HCT116 (cell line): ENCODE results near the gene RNF150. TPM values are rescaled to one million over a fixed set of nuclear protein-coding genes. Genes with fewer than 3 reads are reported as not detected.

Experiments used
- ATAC-seq: fragments of 200-7000 bp; cut with Tn5 transposase; 2 replicates; pipeline ENCODE4 v1.9.1; 2020; ENCODE audit warnings: mild to moderate bottlenecking, moderate library complexity
- BruUV-seq: library from RNA; stranded (reverse); fragments of 400-500 nt; replicated peaks from 2 replicates; lab custom pipeline; 2021; lab: Mats Ljungman, UMichigan
- CTCF ChIA-PET: fragments of 300-600 bp; sonication (Branson Sonifier 250); formaldehyde crosslinking; loops from one replicate; lab custom pipeline; 2021; ENCODE audit warnings: antibody characterized with exemption; lab: Charles Lee
- POLR2A ChIA-PET: fragments of 300-600, 350-600 bp; sonication (Branson Sonifier 250); formaldehyde crosslinking; loops from one replicate; lab custom pipeline; 2021; ENCODE audit warnings: antibody characterized with exemption; lab: Charles Lee
- RAD21 ChIA-PET, 2 experiments: fragments of 300-600 bp; sonication (Branson Sonifier 250); formaldehyde crosslinking; loops; one replicate each; lab custom pipeline; 2023; ENCODE audit warnings: low total read pairs in 2 of 2; ENCODE audit not compliant: uncharacterized antibody in 2 of 2, unreplicated experiment in 2 of 2, low non-redundant PET in 1 of 2; lab: Charles Lee
- DNase-seq: peaks from one replicate; pipeline ENCODE4 v3.0.0-alpha.2; 2010; ENCODE audit warnings: low read depth, low spot score
- H2AFZ ChIP-seq: fragments of 200-600 bp; shearing (Covaris generic), sonication (generic); 2 replicates; pipeline ENCODE4 v1.6.1; 2017; ENCODE audit warnings: low read depth, mixed run types, mixed read lengths, antibody characterized with exemption, low read length; ENCODE audit not compliant: poor library complexity, severe bottlenecking
- H3K27ac ChIP-seq: 2 replicates; pipeline ENCODE4 v1.5.1; 2012; ENCODE audit warnings: low read depth, low read length
- H3K27me3 ChIP-seq: fragments of 200-600 bp; sonication (generic); 2 replicates; pipeline ENCODE4 v1.6.1; 2016; ENCODE audit warnings: mixed run types, low read length, mixed read lengths; ENCODE audit not compliant: insufficient read depth
- H3K36me3 ChIP-seq, 2 experiments: fragments of 200-500 bp in 1 of 2; fragments of 200-600 bp in 1 of 2; sonication (Bioruptor generic) in 1 of 2; sonication (generic) in 1 of 2; 2 replicates each; pipeline versions ENCODE4 v1.5.1 to v1.6.1; 2014 to 2016; ENCODE audit warnings: low read length in 2 of 2, inconsistent platforms in 1 of 2, mixed read lengths in 1 of 2, mixed run types in 1 of 2; ENCODE audit not compliant: insufficient read depth in 2 of 2, control insufficient read depth in 1 of 2
- H3K4me1 ChIP-seq, 2 experiments: fragments of 200-600 bp in 1 of 2; sonication (generic) in 1 of 2; 2 replicates each; pipeline versions ENCODE4 v1.5.1 to v1.6.1; 2012 to 2017; ENCODE audit warnings: low read length in 2 of 2, inconsistent platforms in 1 of 2, mild to moderate bottlenecking in 1 of 2, mixed read lengths in 1 of 2, mixed run types in 1 of 2, moderate library complexity in 1 of 2; ENCODE audit not compliant: insufficient read depth in 2 of 2, control insufficient read depth in 1 of 2
- H3K4me2 ChIP-seq: fragments of 200-600 bp; sonication (generic); 2 replicates; pipeline ENCODE4 v1.6.1; 2017; ENCODE audit warnings: mixed run types, low read length, mixed read lengths
- H3K4me3 ChIP-seq, 2 experiments: fragments of 200-600 bp in 1 of 2; sonication (generic) in 1 of 2; replicated peaks in 1 of 2; 2 replicates each; pipeline ENCODE4 v1.5.1; 2011 to 2016; ENCODE audit warnings: low read length in 2 of 2, control low read depth in 1 of 2, low read depth in 1 of 2, mild to moderate bottlenecking in 1 of 2, mixed read lengths in 1 of 2, mixed run types in 1 of 2
- H3K79me2 ChIP-seq: fragments of 200-600 bp; sonication (generic); 2 replicates; pipeline ENCODE4 v1.6.1; 2017; ENCODE audit warnings: mild to moderate bottlenecking, mixed run types, low read length, moderate library complexity, mixed read lengths; ENCODE audit not compliant: insufficient read depth
- H3K9ac ChIP-seq: fragments of 200-600 bp; sonication (generic); 2 replicates; pipeline ENCODE4 v1.6.1; 2016; ENCODE audit warnings: low read length, mixed read lengths
- H3K9me2 ChIP-seq: fragments of 200-600 bp; sonication (generic), shearing (Covaris generic); 2 replicates; pipeline ENCODE4 v1.6.1; 2017; ENCODE audit warnings: mixed run types, mild to moderate bottlenecking, moderate library complexity; ENCODE audit not compliant: insufficient read depth
- H3K9me3 ChIP-seq, 2 experiments: fragments of 200-500 bp in 1 of 2; fragments of 200-600 bp in 1 of 2; sonication (Bioruptor generic) in 1 of 2; sonication (generic) in 1 of 2; 2 replicates each; pipeline ENCODE4 v1.6.1; 2014 to 2017; ENCODE audit warnings: low read length in 2 of 2, mixed read lengths in 2 of 2, inconsistent platforms in 1 of 2, low read depth in 1 of 2, mild to moderate bottlenecking in 1 of 2, mixed run types in 1 of 2, moderate library complexity in 1 of 2; ENCODE audit not compliant: control insufficient read depth in 1 of 2, insufficient read depth in 1 of 2
- H4K20me1 ChIP-seq: fragments of 200-600 bp; sonication (generic), shearing (Covaris generic); 2 replicates; pipeline ENCODE4 v1.6.1; 2017; ENCODE audit warnings: mixed run types, mild to moderate bottlenecking, moderate library complexity; ENCODE audit not compliant: insufficient read depth
- CBX3 ChIP-seq: IDR thresholded peaks from 2 replicates; pipeline ENCODE4 v1.6.1; 2012; ENCODE audit warnings: low read depth
- CEBPB ChIP-seq: IDR thresholded peaks from 2 replicates; pipeline ENCODE4 v1.6.1; 2012; ENCODE audit warnings: low read depth
- CTCF ChIP-seq, 3 experiments: fragments of 200-600 bp in 1 of 3; sonication (generic) in 1 of 3; IDR thresholded peaks in 2 of 3; conservative IDR thresholded peaks in 1 of 3; 2 replicates each; pipeline ENCODE4 v1.5.1; 2012 to 2017; ENCODE audit warnings: low read depth in 2 of 3, low read length in 2 of 3, antibody characterized with exemption in 1 of 3, borderline replicate concordance in 1 of 3, control low read depth in 1 of 3, mild to moderate bottlenecking in 1 of 3, mixed read lengths in 1 of 3, mixed run types in 1 of 3, moderate library complexity in 1 of 3; ENCODE audit not compliant: insufficient read depth in 1 of 3
- POLR2A ChIP-seq: IDR thresholded peaks from 2 replicates; pipeline ENCODE4 v1.7.0; 2011; ENCODE audit warnings: borderline replicate concordance; ENCODE audit not compliant: insufficient read depth, insufficient read length; ENCODE audit errors: extremely low read depth
- POLR2AphosphoS5 ChIP-seq: IDR thresholded peaks from 2 replicates; pipeline ENCODE4 v1.6.1; 2011; ENCODE audit warnings: mild to moderate bottlenecking, low read depth, low read length, moderate library complexity
- REST ChIP-seq: IDR thresholded peaks from 2 replicates; pipeline ENCODE4 v1.6.1; 2012; ENCODE audit warnings: low read depth
- SIN3A ChIP-seq: IDR thresholded peaks from 2 replicates; pipeline ENCODE4 v1.6.1; 2012; ENCODE audit warnings: low read depth
- SP1 ChIP-seq: IDR thresholded peaks from 2 replicates; pipeline ENCODE4 v1.6.1; 2012; ENCODE audit warnings: low read depth
- TCF7L2 ChIP-seq: IDR thresholded peaks from 2 replicates; pipeline ENCODE4 v1.7.0; 2011; ENCODE audit warnings: borderline replicate concordance, inconsistent platforms; ENCODE audit not compliant: insufficient read depth, insufficient read length; ENCODE audit errors: extremely low read depth
- ZBTB33 ChIP-seq: IDR thresholded peaks from 2 replicates; pipeline ENCODE4 v1.6.1; 2011; ENCODE audit warnings: mild to moderate bottlenecking, low read length, moderate library complexity; ENCODE audit not compliant: insufficient replicate concordance; ENCODE audit errors: extremely low read depth
- intact Hi-C: fragments of 100-400 bp; cut with micrococcal nuclease; formaldehyde crosslinking; loops from 2 replicates; pipeline ENCODE4 v1.10.0; 2022
- total RNA-seq: library from RNA; stranded (reverse); gene quantifications from one replicate; pipeline ENCODE4 v1.2.1, GENCODE V29; 2021; ENCODE audit not compliant: unreplicated experiment

Gene RNF150
- total RNA-seq, 1 experiment from 2014 or later = 0.07 TPM

- no peak overlapping the region for H3K27ac ChIP-seq
- H3K9me3 ChIP-seq = no peaks in the 10 kb centered on the region
- H3K4me1 ChIP-seq = no peaks in the 10 kb centered on the region
- H3K4me3 ChIP-seq = no peak overlapping the region
- H3K9ac ChIP-seq = no peak overlapping the region
- ChIA-PET RAD21 (no interaction called here), CTCF (no interaction called here), POLR2A (no interaction called here)
- no peaks in the 10 kb centered on the region for H3K27me3 ChIP-seq
- no peaks in the 10 kb centered on the region for H3K79me2 ChIP-seq
- no peaks in the 10 kb centered on the region for H4K20me1 ChIP-seq
- H3K4me2 ChIP-seq = no peak overlapping the region
- no peaks in the 10 kb centered on the region for H3K36me3 ChIP-seq
- ATAC-seq (no peak), DNase-seq (no peak)
- H3K9me2 ChIP-seq = no peaks in the 10 kb centered on the region
- intact Hi-C loops = no loop called here
- H2AFZ ChIP-seq = no peak overlapping the region
- no TSS peak for BruUV-seq
- TF ChIP-seq ZBTB33 (no peak), CBX3 (no peak), POLR2A (no peak), CEBPB (no peak), CTCF (IDR thresholded peaks at IDR 0.05 in 2 of 3, conservative IDR thresholded peaks at IDR 0.05 in 1 of 3; ENCODE audit: borderline replicate concordance in 1 of 3, insufficient read depth in 1 of 3, low read depth in 2 of 3, low read length in 2 of 3) (no peak), REST (no peak), SP1 (no peak), TCF7L2 (no peak), SIN3A (no peak), POLR2AphosphoS5 (no peak)
Measured at GRCh38 chr4:140839406-140839805, 293.9 kb downstream of the RNF150 start.
